Muscle of back (tissue), 11 donors: ENCODE data around the gene TUB. TPM values are rescaled to one million over a fixed set of nuclear protein-coding genes. Genes with fewer than 3 reads are reported as not detected.

ENCODE experiments used
- DNase-seq, 3 donors: peaks; one replicate each; pipeline versions ENCODE4 v3.0.0 to v3.0.0-alpha.2; 2013
- polyA plus RNA-seq, 10 donors: library from polyadenylated mRNA; unstranded; fragments of 120-200 nt; gene quantifications; one replicate each; pipeline ENCODE4 v1.2.1, GENCODE V29; 2013; ENCODE audit not compliant: insufficient read length in 10 of 10

The TUB gene
- polyA plus RNA-seq, 10 donors, result 11.4 to 21.2 (median 13.1) TPM

DNA sequence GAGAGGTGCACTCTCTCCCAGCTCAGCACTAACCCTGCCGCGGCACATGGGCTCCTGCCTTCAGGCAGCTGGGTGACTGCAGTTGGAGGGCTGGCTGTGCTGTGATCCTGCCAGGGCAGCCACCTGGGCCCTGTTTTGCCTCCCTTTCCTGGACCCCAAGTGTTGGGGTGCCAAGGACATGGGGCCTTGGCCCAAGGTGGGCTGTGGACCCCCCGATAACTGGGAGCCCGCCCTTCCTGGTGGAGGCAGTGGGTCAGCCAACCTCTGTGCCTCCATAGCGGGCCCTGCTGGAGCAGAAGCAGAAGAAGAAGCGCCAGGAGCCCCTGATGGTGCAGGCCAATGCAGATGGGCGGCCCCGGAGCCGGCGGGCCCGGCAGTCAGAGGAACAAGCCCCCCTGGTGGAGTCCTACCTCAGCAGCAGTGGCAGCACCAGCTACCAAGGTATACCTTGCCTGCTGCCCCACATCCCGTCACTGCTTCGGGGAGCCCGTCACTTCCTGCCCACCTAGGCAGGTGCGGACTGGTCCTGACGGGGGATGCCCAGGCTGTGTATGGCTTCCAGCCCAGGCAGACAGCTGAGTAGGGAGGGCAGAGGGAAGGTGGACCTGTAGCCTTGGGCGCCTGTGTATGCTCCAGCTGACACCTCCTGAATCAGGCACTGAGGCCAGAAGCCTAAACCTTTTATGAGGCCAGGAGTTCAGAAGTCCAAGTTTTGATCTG is 8.9 kb downstream of the TUB start:
- no peak for DNase-seq

DNA sequence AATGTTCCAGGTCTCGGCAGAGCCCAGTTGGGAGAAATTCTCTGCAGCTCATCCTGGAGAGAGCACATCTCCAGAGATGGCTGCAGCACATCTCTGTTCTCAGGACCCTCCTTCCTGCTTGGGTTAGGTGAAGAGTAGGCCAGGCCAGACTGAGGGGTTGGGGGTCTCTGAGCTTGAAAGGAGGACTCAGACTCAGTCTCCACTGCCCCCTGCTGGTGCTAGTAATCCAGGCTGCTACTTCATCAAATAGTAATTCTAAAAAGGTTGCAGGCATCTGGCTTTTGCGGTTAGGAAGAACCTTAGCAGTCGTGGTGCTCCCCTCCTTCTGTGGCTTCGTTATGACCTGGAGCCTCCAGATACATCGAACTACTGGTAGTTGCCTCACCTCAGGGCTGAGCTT is 9.7 kb downstream of the TUB start:
- peak in 2 of 3 donors; percentile 34 to 58 for DNase-seq

DNA sequence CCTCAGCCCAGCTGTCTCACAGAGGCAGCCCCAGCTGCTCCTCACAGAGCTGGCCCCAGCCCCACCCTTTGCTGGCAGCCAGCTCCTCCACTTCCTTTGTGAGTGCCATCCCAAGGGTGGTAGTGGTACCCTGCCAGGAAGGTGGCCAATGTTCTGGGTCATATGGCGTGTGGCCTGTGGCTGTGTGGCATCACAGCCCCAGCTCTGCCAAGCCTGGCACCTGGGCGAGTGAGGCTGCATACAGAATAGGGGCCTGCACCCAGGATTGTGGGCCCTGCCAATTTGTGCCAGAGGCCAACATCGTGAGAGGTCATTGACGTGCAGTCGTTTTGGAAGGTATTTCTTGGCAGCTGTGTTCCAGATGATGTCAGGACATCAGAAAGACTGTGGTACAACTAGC is 10.7 kb downstream of the TUB start:
- no peak for DNase-seq

DNA sequence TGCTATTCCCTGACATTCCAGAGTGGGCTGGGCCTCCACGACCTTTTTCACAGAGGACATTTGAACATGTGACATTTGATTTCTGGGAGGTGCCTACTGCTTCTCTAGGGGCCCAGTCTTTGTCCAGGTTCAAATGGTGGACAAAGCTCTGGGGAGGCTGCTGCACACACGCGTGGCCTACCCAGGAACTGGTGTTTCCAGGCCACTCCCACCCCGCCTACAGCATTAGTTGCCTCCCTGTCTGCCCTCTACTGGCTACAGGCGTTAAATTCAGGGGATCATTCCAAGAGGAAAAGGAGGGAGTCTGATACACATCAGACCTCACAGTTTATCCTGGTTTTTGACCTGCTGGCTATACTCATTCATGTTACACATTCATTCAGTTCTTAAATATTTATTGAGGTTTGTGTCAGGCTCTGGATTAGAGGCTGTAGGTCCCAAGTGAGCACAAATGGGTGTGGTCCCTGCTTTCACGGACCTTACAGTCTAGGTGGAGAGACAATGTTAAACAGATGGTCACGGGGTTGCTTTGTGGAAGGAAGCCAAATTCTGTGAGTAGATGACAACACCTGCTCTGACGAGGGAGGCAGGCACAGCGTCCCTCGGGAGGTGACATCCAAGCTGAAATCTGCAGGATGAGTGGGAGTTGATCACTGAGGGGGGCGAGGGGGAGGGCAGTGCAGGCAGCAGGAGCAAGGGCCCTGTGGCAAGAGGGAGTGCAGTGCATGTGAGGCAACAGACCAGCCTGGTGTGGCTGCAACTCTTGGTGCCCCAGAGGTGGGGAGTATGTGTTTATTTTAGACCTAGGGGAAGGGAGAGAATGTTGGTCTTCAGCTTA is 11.8 kb downstream of the TUB start:
- DNase-seq, result peak in 2 of 3 donors; percentile 35 to 65

DNA sequence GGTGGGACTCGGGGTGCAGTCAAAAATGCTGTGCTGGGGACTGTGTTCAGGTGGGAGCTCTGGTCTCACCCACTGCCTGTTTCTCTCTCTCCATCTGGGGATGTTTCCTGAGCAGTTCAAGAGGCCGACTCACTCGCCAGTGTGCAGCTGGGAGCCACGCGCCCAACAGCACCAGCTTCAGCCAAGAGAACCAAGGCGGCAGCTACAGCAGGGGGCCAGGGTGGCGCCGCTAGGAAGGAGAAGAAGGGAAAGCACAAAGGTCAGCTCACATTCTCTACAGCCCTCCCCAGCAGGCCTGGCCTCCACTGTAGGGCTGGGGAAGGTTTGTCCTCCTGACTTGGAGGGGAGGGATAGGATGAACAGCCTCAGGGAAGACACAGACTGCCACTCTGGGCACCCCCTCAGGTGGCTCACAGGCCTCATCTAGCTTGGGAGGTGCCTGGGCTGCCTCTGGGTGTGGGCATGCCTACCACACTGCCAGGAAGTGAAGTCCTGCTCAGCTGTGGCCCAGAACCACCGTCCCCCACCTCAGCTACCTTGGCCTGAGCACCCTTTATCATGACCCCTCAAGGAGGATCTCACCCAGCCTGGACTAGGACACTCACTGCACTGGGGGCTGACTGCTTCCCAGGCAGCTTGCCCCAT is 13.0 kb downstream of the TUB start:
- no peak for DNase-seq

DNA sequence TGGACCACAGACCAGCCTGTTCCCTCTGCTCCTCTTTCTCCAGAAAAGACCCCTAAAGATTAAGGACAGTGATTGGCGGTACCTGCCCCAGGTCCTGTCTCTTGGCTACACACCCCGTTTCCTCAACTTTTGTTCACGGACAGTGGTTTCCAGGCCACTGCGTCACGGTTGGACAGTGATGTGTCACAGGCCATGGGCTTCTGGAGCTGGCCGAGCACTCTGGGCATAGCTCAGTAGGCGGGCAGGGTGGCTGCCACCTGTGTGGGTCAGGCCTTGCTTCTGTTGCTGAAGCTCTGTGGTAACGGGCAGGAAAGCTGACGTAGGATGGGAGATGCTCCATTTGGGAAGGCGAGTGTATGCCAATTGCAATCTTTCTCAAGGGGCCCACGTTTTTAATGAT is 13.6 kb downstream of the TUB start:
- no peak for DNase-seq

DNA sequence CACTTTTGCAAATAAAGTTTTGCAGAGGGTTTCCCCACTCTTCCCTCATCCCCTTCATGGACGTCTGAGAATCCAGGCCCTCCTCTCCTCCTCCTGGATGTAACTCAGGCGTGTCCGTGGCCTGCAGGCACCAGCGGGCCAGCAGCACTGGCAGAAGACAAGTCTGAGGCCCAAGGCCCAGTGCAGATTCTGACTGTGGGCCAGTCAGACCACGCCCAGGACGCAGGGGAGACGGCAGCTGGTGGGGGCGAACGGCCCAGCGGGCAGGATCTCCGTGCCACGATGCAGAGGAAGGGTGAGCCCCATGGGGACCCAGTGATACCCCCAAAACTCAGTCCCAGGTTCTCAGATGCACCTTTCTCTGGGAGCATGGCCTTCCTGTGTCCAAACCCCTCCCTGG is 14.4 kb downstream of the TUB start:
- DNase-seq, result no peak

DNA sequence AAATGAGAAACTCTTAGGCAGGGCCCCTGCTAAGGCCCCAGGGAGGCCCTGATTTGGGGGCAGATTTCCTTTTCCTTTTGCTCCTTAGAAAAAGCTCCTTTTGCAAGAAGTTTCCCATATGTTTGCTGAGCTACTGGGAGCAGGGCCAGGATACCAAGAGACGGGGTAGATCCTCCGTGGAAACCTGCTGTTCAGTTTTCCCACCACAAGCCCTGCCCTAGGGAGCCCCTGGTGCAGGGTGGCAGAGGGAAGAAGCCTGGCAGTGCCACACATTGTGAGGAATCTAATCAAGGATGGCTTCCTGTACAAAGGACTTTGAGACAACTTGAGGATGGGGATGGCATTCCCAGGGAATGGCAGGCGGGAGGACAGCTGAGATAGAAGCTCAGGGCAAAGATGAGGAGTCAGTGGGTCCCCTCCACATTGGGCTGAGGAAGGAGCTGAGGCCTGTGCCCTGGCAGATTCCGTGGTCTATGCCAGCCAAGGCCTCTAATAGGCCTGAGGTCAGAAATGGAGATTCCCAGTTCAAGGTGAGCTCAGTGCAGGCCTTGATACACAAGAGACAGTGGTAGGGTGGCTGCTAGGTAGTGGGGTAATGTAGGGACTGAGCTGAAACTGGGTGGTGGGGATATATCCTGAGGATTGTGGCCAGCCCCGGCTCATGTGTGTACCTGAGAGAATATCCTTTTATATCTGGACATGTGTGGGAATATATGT is 15.0 kb downstream of the TUB start:
- no peak for DNase-seq

DNA sequence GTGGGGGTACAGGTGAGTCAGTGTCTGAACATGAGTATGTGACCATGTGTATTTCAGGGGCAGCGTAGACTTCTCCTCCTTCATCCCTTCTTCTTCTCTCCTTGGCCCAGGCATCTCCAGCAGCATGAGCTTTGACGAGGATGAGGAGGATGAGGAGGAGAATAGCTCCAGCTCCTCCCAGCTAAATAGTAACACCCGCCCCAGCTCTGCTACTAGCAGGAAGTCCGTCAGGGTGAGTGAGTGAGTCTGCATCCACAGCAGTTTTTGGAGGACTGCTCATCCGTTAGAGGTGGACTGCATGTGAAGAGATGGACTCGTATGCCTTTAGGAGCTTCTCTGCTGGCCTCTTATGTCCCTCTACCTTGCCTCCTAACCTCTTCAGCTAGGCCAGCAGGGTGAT is 15.6 kb downstream of the TUB start:
- no peak for DNase-seq

DNA sequence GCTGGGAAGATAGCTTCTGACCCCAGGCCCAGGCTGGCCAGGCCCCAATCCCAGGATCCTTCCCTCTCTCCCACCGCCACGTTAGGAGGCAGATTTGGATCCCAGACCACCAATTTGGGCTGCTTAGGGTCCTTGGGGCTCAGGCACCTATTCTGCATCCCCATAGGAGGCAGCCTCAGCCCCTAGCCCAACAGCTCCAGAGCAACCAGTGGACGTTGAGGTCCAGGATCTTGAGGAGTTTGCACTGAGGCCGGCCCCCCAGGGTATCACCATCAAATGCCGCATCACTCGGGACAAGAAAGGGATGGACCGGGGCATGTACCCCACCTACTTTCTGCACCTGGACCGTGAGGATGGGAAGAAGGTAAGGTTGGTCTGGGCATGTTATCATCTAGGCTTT is 16.1 kb downstream of the TUB start:
- no peak for DNase-seq

DNA sequence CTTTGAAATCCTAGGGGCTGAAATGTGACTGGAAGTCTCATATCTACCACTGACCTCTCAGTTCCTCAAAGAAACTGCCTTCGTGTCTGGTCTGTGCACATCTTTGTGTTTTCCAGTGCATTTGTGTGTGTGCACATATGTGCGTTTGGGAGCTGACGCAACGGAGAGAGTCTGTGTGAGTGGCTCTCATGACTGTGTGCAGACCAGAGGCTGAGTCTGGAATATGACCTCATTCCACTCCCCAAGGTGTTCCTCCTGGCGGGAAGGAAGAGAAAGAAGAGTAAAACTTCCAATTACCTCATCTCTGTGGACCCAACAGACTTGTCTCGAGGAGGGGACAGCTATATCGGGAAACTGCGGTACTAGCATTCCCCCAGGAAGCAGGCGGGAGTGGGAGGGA is 16.5 kb downstream of the TUB start:
- peak; percentile 32 to 77 (median 63) for DNase-seq

DNA sequence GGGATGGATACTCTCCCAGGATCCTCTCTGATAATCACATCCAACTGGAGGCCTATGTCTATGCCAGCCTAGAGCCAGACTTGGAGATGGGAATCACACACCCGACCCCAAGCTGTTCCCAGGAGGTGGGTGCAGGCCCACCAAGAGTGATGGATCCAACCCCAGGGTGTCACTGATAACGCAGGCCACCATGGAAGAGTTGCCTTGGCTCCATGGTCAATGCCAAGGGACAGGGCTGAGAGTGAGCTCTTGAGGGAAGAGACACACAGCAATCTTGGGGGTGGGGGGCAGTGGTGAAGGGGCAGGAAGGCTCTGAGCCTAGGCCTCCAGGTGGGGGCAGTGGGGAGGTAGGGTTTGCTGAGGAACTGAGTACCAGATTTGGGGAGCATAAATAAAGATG is 16.9 kb downstream of the TUB start:
- DNase-seq, result no peak

DNA sequence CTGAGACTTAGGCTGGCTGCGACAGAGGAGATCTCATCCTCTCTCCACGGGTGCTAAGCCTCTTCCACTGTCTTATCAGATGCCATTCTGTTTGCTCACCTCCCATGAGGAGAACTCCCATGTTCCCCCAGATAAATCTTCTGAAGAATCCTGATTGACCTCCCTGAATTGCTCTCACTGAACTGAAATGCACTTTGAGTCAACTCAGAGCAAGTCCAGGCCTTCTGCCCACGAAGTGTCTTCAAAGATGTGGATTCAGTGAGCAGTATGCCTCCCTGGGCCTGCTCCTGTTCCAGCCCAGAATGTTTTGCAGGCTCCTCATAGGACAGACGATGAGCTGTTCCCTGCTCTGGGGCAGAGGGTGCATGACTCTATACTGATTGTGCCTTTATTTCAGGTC is 17.4 kb downstream of the TUB start:
- DNase-seq, result peak in 1 of 3 donors; percentile 54

DNA sequence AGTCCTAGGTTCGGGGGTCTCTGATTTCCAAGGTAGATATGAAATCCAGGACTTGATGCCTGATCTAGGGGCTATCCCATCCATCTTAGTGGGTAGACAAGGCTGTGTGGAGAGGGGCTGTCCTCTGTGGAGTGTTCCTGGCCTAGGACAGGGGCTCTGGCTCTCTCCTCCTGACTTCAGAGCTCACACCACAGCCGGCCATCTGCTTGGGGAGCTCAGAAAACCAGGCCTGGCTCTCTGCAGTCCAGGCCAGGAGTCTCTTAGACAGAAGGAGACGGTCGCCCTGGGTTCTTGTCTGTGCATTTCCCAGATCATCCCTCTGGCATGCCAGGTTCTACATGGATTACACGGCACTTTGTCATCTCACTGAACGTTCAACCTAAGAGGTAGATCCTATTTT is 17.9 kb downstream of the TUB start:
- no peak for DNase-seq

DNA sequence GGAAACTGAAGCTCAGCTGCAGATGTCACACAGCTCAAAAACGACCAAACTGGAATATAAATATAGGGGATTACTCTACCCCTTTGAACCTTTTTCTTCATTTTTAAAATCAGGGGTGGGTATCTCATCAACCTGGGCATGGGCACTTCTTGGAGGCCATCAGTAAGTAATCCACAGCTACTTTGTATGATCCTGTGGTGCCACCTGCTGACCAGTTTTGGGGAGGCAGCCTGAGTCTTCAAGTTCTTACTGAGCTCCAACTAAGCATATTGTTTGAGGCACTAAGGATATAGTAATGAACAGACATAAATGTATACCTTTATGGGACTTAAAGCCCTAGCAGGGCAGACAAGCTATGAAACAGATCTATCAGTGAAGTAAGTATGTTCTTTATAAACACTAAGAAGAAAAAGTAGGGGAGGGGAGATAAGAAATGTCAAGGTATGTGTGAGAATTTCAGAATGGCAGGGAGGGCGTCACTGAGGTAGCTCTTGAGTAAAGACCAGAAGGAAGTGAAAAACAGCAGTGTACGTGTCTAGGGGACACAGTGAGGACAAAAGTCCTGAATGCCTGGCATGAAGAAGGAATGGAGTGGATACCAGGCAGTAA is 18.4 kb downstream of the TUB start:
- peak; percentile 65 to 74 (median 68) for DNase-seq

DNA sequence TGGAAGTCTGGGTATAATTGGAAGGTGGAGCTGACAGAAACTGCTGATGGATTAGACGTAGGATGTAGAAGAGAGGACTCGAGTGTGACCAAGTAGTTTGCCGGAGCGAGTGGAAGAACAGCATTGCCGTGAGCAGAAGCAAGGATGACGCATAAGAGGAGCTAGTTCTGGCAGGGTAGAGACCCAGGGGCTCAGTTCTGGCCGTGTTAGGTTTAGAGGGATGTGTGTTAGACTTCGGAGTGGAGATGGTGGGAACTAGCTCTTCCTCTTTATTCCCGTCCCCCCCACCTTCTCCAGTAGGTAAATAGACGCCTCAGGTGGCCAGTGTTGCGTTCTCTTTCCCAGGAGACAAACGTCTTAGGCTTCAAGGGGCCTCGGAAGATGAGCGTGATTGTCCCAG is 19.1 kb downstream of the TUB start:
- DNase-seq, result no peak

DNA sequence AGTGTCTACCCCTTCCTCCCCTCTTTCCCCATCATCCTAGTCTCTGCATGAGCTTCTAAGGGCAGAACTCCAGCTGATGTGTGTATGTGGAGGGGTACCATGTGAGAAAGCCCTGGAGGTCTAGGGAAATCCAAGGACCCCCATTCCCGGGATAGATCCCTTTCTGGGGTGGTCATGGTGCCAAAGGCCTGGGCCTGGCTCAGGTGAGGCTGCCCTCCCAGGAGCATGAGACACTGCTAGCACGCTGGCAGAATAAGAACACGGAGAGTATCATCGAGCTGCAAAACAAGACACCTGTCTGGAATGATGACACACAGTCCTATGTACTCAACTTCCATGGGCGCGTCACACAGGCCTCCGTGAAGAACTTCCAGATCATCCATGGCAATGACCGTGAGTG is 19.6 kb downstream of the TUB start:
- DNase-seq, result no peak

DNA sequence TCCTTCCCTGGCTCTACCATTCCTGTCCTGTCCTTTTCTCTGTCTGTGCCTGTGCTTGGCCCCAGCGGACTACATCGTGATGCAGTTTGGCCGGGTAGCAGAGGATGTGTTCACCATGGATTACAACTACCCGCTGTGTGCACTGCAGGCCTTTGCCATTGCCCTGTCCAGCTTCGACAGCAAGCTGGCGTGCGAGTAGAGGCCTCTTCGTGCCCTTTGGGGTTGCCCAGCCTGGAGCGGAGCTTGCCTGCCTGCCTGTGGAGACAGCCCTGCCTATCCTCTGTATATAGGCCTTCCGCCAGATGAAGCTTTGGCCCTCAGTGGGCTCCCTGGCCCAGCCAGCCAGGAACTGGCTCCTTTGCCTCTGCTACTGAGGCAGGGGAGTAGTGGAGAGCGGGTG is 20.4 kb downstream of the TUB start:
- DNase-seq, result no peak

DNA sequence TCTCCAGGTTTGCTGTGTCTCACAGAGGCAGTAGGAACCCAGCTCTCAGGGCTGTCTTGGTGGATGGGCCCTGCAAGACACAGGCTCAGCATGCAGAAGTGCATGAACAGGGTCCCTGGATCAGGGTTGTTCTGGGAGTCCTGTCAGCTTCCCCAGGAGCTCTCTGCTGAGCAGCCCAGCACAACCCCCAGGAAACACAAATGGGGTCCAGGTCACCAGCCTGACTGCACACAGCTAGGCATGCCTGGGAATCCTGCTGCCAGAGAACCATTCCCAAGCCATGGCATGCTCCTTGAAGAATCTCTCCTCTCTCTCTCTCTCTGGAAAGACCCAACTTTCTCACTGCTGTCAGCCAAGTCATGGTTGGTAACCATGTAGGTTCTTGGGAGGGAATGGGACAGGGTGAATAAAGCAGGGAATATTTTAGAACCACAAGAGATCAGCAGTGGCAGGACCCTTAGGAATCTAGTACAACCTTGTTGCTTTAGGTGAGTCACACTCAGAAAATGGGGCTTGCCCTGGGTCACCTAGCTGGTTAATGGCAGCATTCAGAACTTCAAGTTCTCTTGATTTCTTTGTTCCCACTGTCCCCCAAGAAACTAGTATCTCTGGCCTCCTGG is 21.4 kb downstream of the TUB start:
- no peak for DNase-seq

DNA sequence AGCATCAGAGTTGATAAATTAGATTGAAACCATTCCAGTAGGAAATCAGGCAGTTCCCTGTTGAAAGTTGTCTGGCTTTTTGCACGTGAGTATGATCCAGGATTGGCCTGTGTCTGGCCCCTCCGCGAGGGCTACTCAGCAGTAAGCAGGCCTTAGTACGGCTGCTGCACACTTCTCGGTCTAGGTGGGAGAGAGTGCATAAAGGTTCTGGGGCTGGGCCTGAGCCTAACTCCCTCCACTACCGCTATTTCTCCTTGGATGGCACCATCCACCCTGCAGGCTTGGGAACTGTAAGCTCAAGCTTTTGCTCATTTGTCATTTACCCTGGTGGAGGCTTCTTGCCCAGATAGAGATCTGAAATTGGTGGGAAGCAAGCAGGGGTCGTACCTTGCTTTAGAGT is 22.0 kb downstream of the TUB start:
- no peak for DNase-seq

DNA sequence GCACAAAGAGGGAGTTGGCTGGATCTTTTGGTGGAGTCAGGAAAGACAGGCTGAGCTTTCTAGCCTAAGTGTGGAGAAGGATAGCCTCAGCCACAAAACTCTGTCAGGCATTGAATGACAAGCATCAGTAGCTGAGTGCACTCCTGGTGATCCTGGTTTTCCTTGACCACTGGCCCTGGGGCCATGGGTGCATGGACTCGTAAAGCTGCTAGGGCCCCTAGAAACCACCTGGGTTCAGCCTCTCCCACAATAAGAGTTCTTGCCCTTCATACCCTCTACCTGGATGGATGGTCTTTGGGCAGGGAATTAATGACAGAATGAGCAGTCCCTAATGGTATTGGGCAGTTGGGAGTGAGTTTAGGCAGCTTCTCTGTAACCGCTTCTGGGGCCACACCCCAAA is 22.9 kb downstream of the TUB start:
- no peak for DNase-seq
